CD14-positive monocyte (primary cell): ENCODE measurements around the gene AGFG1. TPM values are rescaled to one million over a fixed set of nuclear protein-coding genes. Genes with fewer than 3 reads are reported as not detected.

ENCODE experiments used
- DNase-seq, 3 donors: peaks; one replicate each; pipeline ENCODE4 v3.0.0-alpha.2; 2011 to 2022
- H2AFZ ChIP-seq: 2 replicates; pipeline ENCODE4 v1.6.0; 2012; ENCODE audit warnings: mild to moderate bottlenecking, low read depth, low read length, inconsistent platforms; ENCODE audit not compliant: insufficient read depth, poor library complexity, severe bottlenecking
- H3K27ac ChIP-seq, 2 donors: 1 replicate in 1 of 2; 2 replicates in 1 of 2; pipeline ENCODE4 v1.5.1; 2012 to 2013; ENCODE audit warnings: low read length in 2 of 2, control low read depth in 1 of 2, inconsistent platforms in 1 of 2, low read depth in 1 of 2, mild to moderate bottlenecking in 1 of 2
- H3K27me3 ChIP-seq, 2 donors: one replicate each; pipeline versions ENCODE4 v1.6.0 to v1.6.1; 2011 to 2013; ENCODE audit warnings: low read length in 2 of 2; ENCODE audit not compliant: control insufficient read depth in 2 of 2, insufficient read depth in 2 of 2
- H3K36me3 ChIP-seq, 2 donors: replicated peaks in 1 of 2; 1 replicate in 1 of 2; 2 replicates in 1 of 2; pipeline versions ENCODE4 v1.5.1 to v1.6.1; 2012 to 2013; ENCODE audit warnings: low read length in 2 of 2, control low read depth in 1 of 2, inconsistent platforms in 1 of 2, mild to moderate bottlenecking in 1 of 2; ENCODE audit not compliant: insufficient read depth in 2 of 2, control insufficient read depth in 1 of 2
- H3K4me1 ChIP-seq, 2 donors: 1 replicate in 1 of 2; 2 replicates in 1 of 2; pipeline versions ENCODE4 v1.5.1 to v1.6.1; 2012 to 2013; ENCODE audit warnings: low read length in 2 of 2, control low read depth in 1 of 2, inconsistent platforms in 1 of 2, mild to moderate bottlenecking in 1 of 2, moderate library complexity in 1 of 2; ENCODE audit not compliant: insufficient read depth in 2 of 2, control insufficient read depth in 1 of 2
- H3K4me2 ChIP-seq: replicated peaks from 2 replicates; pipeline ENCODE3; 2012; ENCODE audit warnings: low read length, moderate library complexity, mild to moderate bottlenecking; ENCODE audit not compliant: poor library complexity, severe bottlenecking; ENCODE audit errors: extremely low read depth
- H3K4me3 ChIP-seq, 3 experiments: fragments of 200-600 bp in 1 of 3; sonication (generic) in 1 of 3; replicated peaks in 1 of 3; 1 replicate in 2 of 3; 2 replicates in 1 of 3; pipeline ENCODE4 v1.5.1; 2011 to 2013; ENCODE audit warnings: low read length in 3 of 3, mild to moderate bottlenecking in 3 of 3, control low read depth in 2 of 3, low read depth in 2 of 3, inconsistent platforms in 1 of 3, moderate library complexity in 1 of 3
- H3K79me2 ChIP-seq: 2 replicates; pipeline ENCODE4 v1.6.0; 2012; ENCODE audit warnings: mild to moderate bottlenecking, control low read depth, inconsistent platforms, low read length, moderate library complexity; ENCODE audit not compliant: insufficient read depth
- H3K9ac ChIP-seq: 2 replicates; pipeline ENCODE4 v1.6.0; 2017; ENCODE audit warnings: low read length, mild to moderate bottlenecking; ENCODE audit not compliant: insufficient read depth, poor library complexity, severe bottlenecking
- H3K9me3 ChIP-seq, 2 donors: replicated peaks in 1 of 2; 1 replicate in 1 of 2; 2 replicates in 1 of 2; pipeline versions ENCODE4 v1.5.1 to v1.6.1; 2012 to 2013; ENCODE audit warnings: low read length in 2 of 2, control low read depth in 1 of 2; ENCODE audit not compliant: control insufficient read depth in 1 of 2, insufficient read depth in 1 of 2
- H4K20me1 ChIP-seq: 2 replicates; pipeline ENCODE4 v1.6.0; 2012; ENCODE audit warnings: mild to moderate bottlenecking, low read length, control low read depth, moderate library complexity; ENCODE audit not compliant: insufficient read depth
- H3K27ac Mint-ChIP-seq, 7 donors: one replicate each; pipeline ENCODE4 v1.8.0; 2020; ENCODE audit warnings: mild to moderate bottlenecking in 7 of 7, mixed read lengths in 7 of 7, moderate library complexity in 6 of 7, inconsistent platforms in 2 of 7
- H3K27me3 Mint-ChIP-seq, 3 donors: one replicate each; pipeline ENCODE4 v1.8.0; 2021 to 2022; ENCODE audit warnings: low read depth in 3 of 3, mild to moderate bottlenecking in 3 of 3, mixed read lengths in 3 of 3, moderate library complexity in 3 of 3, inconsistent platforms in 1 of 3
- H3K36me3 Mint-ChIP-seq, 2 donors: one replicate each; pipeline ENCODE4 v1.8.0; 2020; ENCODE audit warnings: mixed read lengths in 2 of 2, inconsistent platforms in 1 of 2, mild to moderate bottlenecking in 1 of 2
- H3K4me1 Mint-ChIP-seq: one replicate; pipeline ENCODE4 v1.8.0; 2020; ENCODE audit warnings: mild to moderate bottlenecking, mixed read lengths
- H3K4me3 Mint-ChIP-seq, 2 donors: one replicate each; pipeline ENCODE4 v1.8.0; 2020; ENCODE audit warnings: mild to moderate bottlenecking in 2 of 2, mixed read lengths in 2 of 2, moderate library complexity in 1 of 2
- H3K9me3 Mint-ChIP-seq, 7 donors: one replicate each; pipeline ENCODE4 v1.8.0; 2020 to 2022; ENCODE audit warnings: mixed read lengths in 7 of 7, mild to moderate bottlenecking in 6 of 7, moderate library complexity in 6 of 7, inconsistent platforms in 2 of 7
- CTCF ChIP-seq: fragments of 200-600 bp; IDR thresholded peaks from one replicate; pipeline ENCODE4 v1.8.0; 2022; ENCODE audit warnings: antibody characterized with exemption, mild to moderate bottlenecking
- WGBS: methylation state at CpG from one replicate; pipeline ENCODE4 v1.1.5; 2013; ENCODE audit warnings: missing lambda C conversion rate; ENCODE audit not compliant: insufficient coverage; 5-methylcytosine and 5-hydroxymethylcytosine counted together
- intact Hi-C, 2 donors: fragments of 100-400 bp; cut with micrococcal nuclease; formaldehyde crosslinking; loops; one replicate each; pipeline versions ENCODE4 v1.15.0 to v1.15.1; 2023
- polyA plus RNA-seq, 3 donors: library from polyadenylated mRNA; depleted of rRNA in 1 of 3; unstranded in 2 of 3; stranded (reverse) in 1 of 3; fragments of 300-500 nt in 2 of 3; fragments of >200 nt in 1 of 3; fragmentation: Illumina TruSeq in 2 of 3; gene quantifications; 1 replicate in 2 of 3; 2 replicates in 1 of 3; pipeline ENCODE4 v1.2.3, GENCODE V29; 2012 to 2021

AGFG1 gene
- polyA plus RNA-seq, 3 donors = 17.3 to 76.1 (median 56.9) TPM

GRCh38 chr2:227545990-227546389 is 74.0 kb downstream of the AGFG1 start:
- 100% methylated on average over 8 of the region's 11 CpGs for WGBS
- peak overlapping the region in 1 of 7 donors; percentile 6 for H3K27ac Mint-ChIP-seq
- peaks cover 0 to 4% (median 0%) of the 10 kb centered on the region in 7 donors for H3K9me3 Mint-ChIP-seq
- no peak overlapping the region for H3K4me3 ChIP-seq
- H4K20me1 ChIP-seq = peaks cover 70% of the 10 kb centered on the region
- H3K9me3 ChIP-seq = no peaks in the 10 kb centered on the region
- H3K9ac ChIP-seq = no peak overlapping the region
- TF ChIP-seq CTCF = peak; percentile 47
- H3K4me2 ChIP-seq = no peak overlapping the region
- H3K27me3 Mint-ChIP-seq = no peaks in the 10 kb centered on the region
- peaks cover 40 to 56% of the 10 kb centered on the region in 2 donors for H3K36me3 ChIP-seq
- no peak overlapping the region for H3K4me3 Mint-ChIP-seq
- no peak overlapping the region for H3K27ac ChIP-seq
- DNase-seq = no peak
- peaks cover 79 to 91% of the 10 kb centered on the region in 2 donors for H3K36me3 Mint-ChIP-seq
- no peak overlapping the region for H2AFZ ChIP-seq
- intact Hi-C loops = no loop called here
- H3K4me1 Mint-ChIP-seq = peaks cover 4% of the 10 kb centered on the region
- H3K27me3 ChIP-seq = no peaks in the 10 kb centered on the region
- no peaks in the 10 kb centered on the region for H3K4me1 ChIP-seq
- no peaks in the 10 kb centered on the region for H3K79me2 ChIP-seq

GRCh38 chr2:227551836-227552235 is 79.9 kb downstream of the AGFG1 start:
- peak overlapping the region in 1 of 2 donors; percentile 1 for H3K27ac ChIP-seq
- no peak overlapping the region for H3K4me3 Mint-ChIP-seq
- no peaks in the 10 kb centered on the region for H3K9me3 ChIP-seq
- no peaks in the 10 kb centered on the region for H3K27me3 Mint-ChIP-seq
- H3K27me3 ChIP-seq = no peaks in the 10 kb centered on the region
- TF ChIP-seq CTCF = no peak
- H3K27ac Mint-ChIP-seq = peak overlapping the region in 1 of 7 donors; percentile 80
- intact Hi-C loops = no loop called here
- H3K79me2 ChIP-seq = no peaks in the 10 kb centered on the region
- no peaks in the 10 kb centered on the region for H3K9me3 Mint-ChIP-seq
- H3K4me2 ChIP-seq = no peak overlapping the region
- DNase-seq = no peak
- peaks cover 81% of the 10 kb centered on the region for H4K20me1 ChIP-seq
- H3K9ac ChIP-seq = no peak overlapping the region
- 100% methylated on average over 2 of the region's 3 CpGs for WGBS
- no peak overlapping the region for H2AFZ ChIP-seq
- H3K4me1 ChIP-seq = no peaks in the 10 kb centered on the region
- peaks cover 77 to 90% of the 10 kb centered on the region in 2 donors for H3K36me3 ChIP-seq
- no peaks in the 10 kb centered on the region for H3K4me1 Mint-ChIP-seq
- H3K4me3 ChIP-seq = no peak overlapping the region
- H3K36me3 Mint-ChIP-seq = peaks cover 68 to 83% of the 10 kb centered on the region in 2 donors
